Fibroblast of pulmonary artery (primary cell): ENCODE data around the gene ITGB1BP1.

Source experiments
- DNase-seq: peaks from one replicate; pipeline ENCODE4 v3.0.0-alpha.2; 2010; ENCODE audit warnings: low read depth
- H3K4me3 ChIP-seq: replicated peaks from 2 replicates; pipeline ENCODE4 v1.5.1; 2011; ENCODE audit warnings: low read depth, mild to moderate bottlenecking, control low read depth, low read length, moderate library complexity
- TF ChIP-seq, protein P1 (sequence below): IDR thresholded peaks from 2 replicates; pipeline ENCODE4 v1.5.1; 2011; ENCODE audit warnings: mild to moderate bottlenecking, control low read depth, low read length, inconsistent platforms; ENCODE audit errors: missing control alignments

ITGB1BP1 gene

DNA sequence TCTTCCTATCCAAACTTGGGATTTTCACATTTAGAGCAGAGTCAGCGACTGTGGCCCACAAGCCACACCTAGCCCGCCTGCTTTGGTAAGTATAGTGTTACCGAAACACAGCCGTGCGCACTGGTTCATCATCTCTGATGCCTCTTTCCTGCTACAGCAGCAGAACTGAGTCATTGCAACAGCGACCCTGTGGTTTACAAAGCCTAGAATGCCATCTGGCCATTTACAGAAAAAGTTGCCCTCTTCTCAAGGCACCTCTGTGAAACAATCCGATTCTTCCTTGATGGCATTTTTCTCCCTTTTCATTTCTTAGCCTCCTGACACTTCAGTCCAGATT is 40.3 kb upstream of the ITGB1BP1 start:
- DNase-seq, result no peak
- no peak overlapping the region for H3K4me3 ChIP-seq
- TF ChIP-seq, protein P1, sequence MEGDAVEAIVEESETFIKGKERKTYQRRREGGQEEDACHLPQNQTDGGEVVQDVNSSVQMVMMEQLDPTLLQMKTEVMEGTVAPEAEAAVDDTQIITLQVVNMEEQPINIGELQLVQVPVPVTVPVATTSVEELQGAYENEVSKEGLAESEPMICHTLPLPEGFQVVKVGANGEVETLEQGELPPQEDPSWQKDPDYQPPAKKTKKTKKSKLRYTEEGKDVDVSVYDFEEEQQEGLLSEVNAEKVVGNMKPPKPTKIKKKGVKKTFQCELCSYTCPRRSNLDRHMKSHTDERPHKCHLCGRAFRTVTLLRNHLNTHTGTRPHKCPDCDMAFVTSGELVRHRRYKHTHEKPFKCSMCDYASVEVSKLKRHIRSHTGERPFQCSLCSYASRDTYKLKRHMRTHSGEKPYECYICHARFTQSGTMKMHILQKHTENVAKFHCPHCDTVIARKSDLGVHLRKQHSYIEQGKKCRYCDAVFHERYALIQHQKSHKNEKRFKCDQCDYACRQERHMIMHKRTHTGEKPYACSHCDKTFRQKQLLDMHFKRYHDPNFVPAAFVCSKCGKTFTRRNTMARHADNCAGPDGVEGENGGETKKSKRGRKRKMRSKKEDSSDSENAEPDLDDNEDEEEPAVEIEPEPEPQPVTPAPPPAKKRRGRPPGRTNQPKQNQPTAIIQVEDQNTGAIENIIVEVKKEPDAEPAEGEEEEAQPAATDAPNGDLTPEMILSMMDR, result no peak

DNA sequence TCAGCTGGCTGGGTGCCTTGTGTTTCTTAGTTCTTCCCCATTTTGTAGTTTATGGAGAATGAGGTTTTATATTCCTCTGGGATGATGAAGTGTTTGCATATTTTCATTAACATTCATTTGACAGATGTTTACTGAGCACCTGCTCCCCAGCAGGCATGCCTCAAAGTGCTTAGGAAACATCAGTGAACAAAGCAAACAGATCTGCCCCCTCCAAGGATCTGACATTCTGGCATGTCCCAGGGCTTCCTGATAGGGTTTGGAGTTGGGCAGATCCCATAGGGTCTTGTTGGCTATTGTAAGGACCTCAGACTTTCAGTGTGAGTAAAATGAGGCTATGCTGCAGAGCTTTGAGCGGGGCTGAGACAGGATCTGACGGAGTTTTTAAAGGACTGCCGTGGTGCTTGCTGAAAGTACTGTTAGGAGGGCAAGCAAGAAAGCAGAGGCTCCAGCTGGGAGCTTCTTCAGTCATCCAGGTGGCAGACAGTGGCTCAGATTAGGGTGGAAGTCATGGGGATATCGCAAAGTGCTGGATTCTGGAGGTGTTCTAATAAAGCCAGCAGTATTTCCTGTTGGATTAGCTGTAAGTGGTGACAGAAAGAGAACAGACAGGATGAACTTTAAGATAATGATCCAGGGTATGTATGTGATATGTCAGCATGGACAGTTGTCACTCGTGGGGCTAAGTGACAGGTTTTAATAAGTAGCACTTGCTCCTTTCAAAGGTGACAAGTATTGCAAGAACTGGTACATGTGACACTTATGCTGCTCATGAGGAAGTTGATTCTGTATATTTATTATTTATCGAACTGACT is 39.8 kb upstream of the ITGB1BP1 start:
- DNase-seq, result no peak
- TF ChIP-seq, protein P1, result no peak
- no peak overlapping the region for H3K4me3 ChIP-seq

DNA sequence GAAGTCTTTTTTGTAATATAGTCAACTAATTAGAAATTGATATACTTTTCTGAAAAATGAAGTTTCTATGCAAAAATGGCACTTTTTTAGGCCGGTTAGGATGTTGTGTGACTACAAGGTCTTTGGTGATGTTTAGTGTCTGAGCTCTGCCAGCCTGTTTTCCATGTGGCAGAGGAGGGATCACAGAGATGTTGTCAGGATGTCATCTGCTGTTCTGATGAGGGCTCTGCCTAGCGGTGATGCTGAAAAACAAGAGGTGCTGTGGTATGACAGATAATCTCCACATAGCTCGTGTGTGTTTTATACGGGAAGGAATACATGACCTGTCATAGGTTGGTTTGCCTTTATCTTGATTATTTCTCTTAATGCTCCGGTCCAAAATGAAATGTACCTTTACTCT is 39.0 kb upstream of the ITGB1BP1 start:
- H3K4me3 ChIP-seq, result no peak overlapping the region
- no peak for DNase-seq
- TF ChIP-seq, protein P1, result no peak

DNA sequence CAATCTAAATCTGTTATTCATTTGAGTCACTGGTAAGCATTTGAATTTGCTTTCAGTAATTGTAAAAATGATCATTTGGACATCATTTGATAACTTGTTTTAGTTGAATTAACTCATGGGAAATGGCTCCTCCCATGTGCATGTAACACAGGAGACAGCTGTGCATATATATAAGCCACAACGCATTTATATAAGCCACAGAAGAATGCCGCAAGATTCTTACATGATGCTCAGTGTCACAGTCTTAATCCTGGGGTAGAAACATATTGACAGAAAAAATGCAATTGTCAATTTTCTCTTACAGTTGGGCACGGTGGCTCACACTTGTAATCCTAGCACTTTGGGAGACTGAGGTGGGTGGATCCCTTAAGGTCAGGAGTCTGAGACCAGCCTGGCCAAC is 37.8 kb upstream of the ITGB1BP1 start:
- TF ChIP-seq, protein P1, result no peak
- H3K4me3 ChIP-seq, result no peak overlapping the region
- DNase-seq, result no peak

DNA sequence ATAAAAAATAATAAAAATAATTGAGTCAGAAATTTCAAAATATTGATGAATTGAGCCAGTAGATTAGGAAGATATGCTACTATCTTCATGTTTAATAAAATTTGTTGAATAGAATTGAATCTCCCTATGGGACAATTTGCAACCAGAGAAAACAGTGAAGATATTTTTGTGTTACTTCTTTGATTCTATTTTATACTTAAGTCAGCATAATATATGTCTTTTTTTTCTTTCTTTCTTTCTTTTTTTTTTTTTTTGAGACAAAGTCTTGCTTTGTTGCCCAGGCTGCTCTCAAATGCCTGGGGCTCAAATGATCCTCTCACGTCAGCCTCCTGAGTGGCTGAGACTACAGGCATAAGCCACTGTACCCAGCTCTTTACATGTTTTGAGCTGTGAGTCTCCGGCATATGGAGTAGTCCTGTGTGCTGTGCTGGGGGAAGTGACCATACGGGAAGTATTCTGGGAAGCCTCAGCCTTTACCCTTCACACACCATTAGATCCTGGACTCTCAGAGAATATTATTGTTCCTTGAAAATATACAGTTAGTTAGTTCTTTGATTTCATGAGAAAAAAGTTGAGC is 37.2 kb upstream of the ITGB1BP1 start:
- DNase-seq, result no peak
- TF ChIP-seq, protein P1, result no peak
- H3K4me3 ChIP-seq, result no peak overlapping the region

DNA sequence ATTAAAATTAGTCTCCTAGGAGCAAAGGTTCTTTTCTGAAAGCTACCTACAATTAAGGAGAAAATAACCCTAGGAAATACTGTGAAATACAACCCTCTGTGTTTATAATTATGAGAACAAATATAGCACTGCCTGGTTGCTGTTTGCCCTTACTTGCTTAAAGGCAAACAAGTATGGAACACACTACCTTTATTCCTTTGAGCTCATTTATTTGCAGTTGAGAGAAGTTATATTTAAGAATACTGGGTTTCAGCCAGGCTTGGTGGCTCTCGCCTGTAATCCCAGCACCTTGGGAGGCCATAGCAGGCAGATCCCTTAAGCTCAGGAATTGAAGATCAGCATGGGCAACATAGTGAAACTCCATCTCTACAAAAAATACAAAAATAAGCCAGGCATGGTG is 27.9 kb upstream of the ITGB1BP1 start:
- no peak overlapping the region for H3K4me3 ChIP-seq
- DNase-seq, result no peak
- TF ChIP-seq, protein P1, result no peak

DNA sequence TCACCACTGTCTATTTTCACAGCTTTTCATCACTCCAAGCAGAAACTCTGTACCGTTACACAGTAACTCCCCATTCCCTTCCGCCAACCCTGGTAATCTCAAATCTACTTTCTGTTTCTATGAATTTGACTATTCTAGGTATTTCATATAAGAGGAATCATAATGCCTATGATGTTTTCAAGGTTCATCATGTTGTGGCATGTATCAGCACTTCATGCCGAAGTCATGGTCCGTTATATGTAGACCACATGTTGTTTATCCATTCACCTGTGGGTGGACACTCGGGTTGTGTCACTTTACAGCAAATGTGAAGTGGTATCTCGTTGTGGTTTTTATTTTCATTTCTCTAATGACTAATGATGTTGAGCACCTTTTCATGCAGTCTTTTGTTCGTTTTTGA is 21.8 kb upstream of the ITGB1BP1 start:
- no peak for DNase-seq
- TF ChIP-seq, protein P1, result no peak
- no peak overlapping the region for H3K4me3 ChIP-seq
